Measurements from ENCODE around the gene KCNAB1.

KCNAB1 gene

GRCh38 chr3:156483961-156484787 is 363.8 kb downstream of the KCNAB1 start:
- no peak overlapping the region for H3K4me3 ChIP-seq (ENCODE audit: insufficient read depth, low read depth, low read length)
- 56 to 71% methylated on average over 3 to 6 of the region's 6 CpGs for WGBS, 2 experiments
- no peaks in the 10 kb centered on the region for H3K9me3 ChIP-seq (ENCODE audit: control insufficient read depth, low read length)
- H3K36me3 ChIP-seq (ENCODE audit: control insufficient read depth, insufficient read depth, low read length): no peaks in the 10 kb centered on the region
- H3K27ac ChIP-seq (ENCODE audit: insufficient read depth, low read depth, low read length, poor library complexity, severe bottlenecking): no peak overlapping the region
- no peaks in the 10 kb centered on the region for H3K27me3 ChIP-seq (ENCODE audit: control insufficient read depth, insufficient read depth, low read length, poor library complexity, severe bottlenecking)
- no peaks in the 10 kb centered on the region for H3K4me1 ChIP-seq (ENCODE audit: control insufficient read depth, insufficient read depth, low read length)

GRCh38 chr3:156488767-156489166 is 368.4 kb downstream of the KCNAB1 start:
- H3K27ac ChIP-seq (ENCODE audit: insufficient read depth, low read depth, low read length, poor library complexity, severe bottlenecking): no peak overlapping the region
- no peaks in the 10 kb centered on the region for H3K27me3 ChIP-seq (ENCODE audit: control insufficient read depth, insufficient read depth, low read length, poor library complexity, severe bottlenecking)
- no peak overlapping the region for H3K4me3 ChIP-seq (ENCODE audit: insufficient read depth, low read depth, low read length)
- H3K9me3 ChIP-seq (ENCODE audit: control insufficient read depth, low read length): no peaks in the 10 kb centered on the region
- WGBS, 2 experiments: 94 to 97% methylated on average over 3 of the region's 3 CpGs
- H3K4me1 ChIP-seq (ENCODE audit: control insufficient read depth, insufficient read depth, low read length): no peaks in the 10 kb centered on the region
- no peaks in the 10 kb centered on the region for H3K36me3 ChIP-seq (ENCODE audit: control insufficient read depth, insufficient read depth, low read length)

GRCh38 chr3:156489462-156489911 is 369.1 kb downstream of the KCNAB1 start:
- Histone ChIP-seq H3K4me1 (ENCODE audit: control insufficient read depth, insufficient read depth, low read length) (no peaks in the 10 kb centered on the region), H3K27ac (ENCODE audit: insufficient read depth, low read depth, low read length, poor library complexity, severe bottlenecking) (no peak overlapping the region), H3K27me3 (ENCODE audit: control insufficient read depth, insufficient read depth, low read length, poor library complexity, severe bottlenecking) (no peaks in the 10 kb centered on the region), H3K9me3 (ENCODE audit: control insufficient read depth, low read length) (no peaks in the 10 kb centered on the region), H3K4me3 (ENCODE audit: insufficient read depth, low read depth, low read length) (no peak overlapping the region), H3K36me3 (ENCODE audit: control insufficient read depth, insufficient read depth, low read length) (no peaks in the 10 kb centered on the region)
- 100% methylated on average over 1 of the region's 1 CpG for WGBS, 2 experiments

- H3K27me3 ChIP-seq (ENCODE audit: control insufficient read depth, insufficient read depth, low read length, poor library complexity, severe bottlenecking): no peaks in the 10 kb centered on the region
- H3K4me3 ChIP-seq (ENCODE audit: insufficient read depth, low read depth, low read length): no peak overlapping the region
- H3K36me3 ChIP-seq (ENCODE audit: control insufficient read depth, insufficient read depth, low read length): no peaks in the 10 kb centered on the region
- H3K9me3 ChIP-seq (ENCODE audit: control insufficient read depth, low read length): no peaks in the 10 kb centered on the region
- 90 to 92% methylated on average over 2 of the region's 3 CpGs for WGBS, 2 experiments
- no peaks in the 10 kb centered on the region for H3K4me1 ChIP-seq (ENCODE audit: control insufficient read depth, insufficient read depth, low read length)
- H3K27ac ChIP-seq (ENCODE audit: insufficient read depth, low read depth, low read length, poor library complexity, severe bottlenecking): no peak overlapping the region
Observed at GRCh38 chr3:156491192-156491591, 370.8 kb downstream of the KCNAB1 start.

GRCh38 chr3:156492801-156493261 is 372.5 kb downstream of the KCNAB1 start:
- 95 to 97% methylated on average over 3 of the region's 3 CpGs for WGBS, 2 experiments
- Histone ChIP-seq H3K9me3 (ENCODE audit: control insufficient read depth, low read length) (no peaks in the 10 kb centered on the region), H3K27ac (ENCODE audit: insufficient read depth, low read depth, low read length, poor library complexity, severe bottlenecking) (no peak overlapping the region), H3K27me3 (ENCODE audit: control insufficient read depth, insufficient read depth, low read length, poor library complexity, severe bottlenecking) (no peaks in the 10 kb centered on the region), H3K4me3 (ENCODE audit: insufficient read depth, low read depth, low read length) (no peak overlapping the region), H3K36me3 (ENCODE audit: control insufficient read depth, insufficient read depth, low read length) (no peaks in the 10 kb centered on the region), H3K4me1 (ENCODE audit: control insufficient read depth, insufficient read depth, low read length) (no peaks in the 10 kb centered on the region)

GRCh38 chr3:156493887-156494286 is 373.5 kb downstream of the KCNAB1 start:
- Histone ChIP-seq H3K4me1 (ENCODE audit: control insufficient read depth, insufficient read depth, low read length) (no peaks in the 10 kb centered on the region), H3K36me3 (ENCODE audit: control insufficient read depth, insufficient read depth, low read length) (no peaks in the 10 kb centered on the region), H3K27me3 (ENCODE audit: control insufficient read depth, insufficient read depth, low read length, poor library complexity, severe bottlenecking) (no peaks in the 10 kb centered on the region), H3K27ac (ENCODE audit: insufficient read depth, low read depth, low read length, poor library complexity, severe bottlenecking) (no peak overlapping the region), H3K4me3 (ENCODE audit: insufficient read depth, low read depth, low read length) (no peak overlapping the region), H3K9me3 (ENCODE audit: control insufficient read depth, low read length) (no peaks in the 10 kb centered on the region)
- WGBS, 2 experiments: 93 to 97% methylated on average over 3 of the region's 3 CpGs

- Histone ChIP-seq H3K4me1 (ENCODE audit: control insufficient read depth, insufficient read depth, low read length) (no peaks in the 10 kb centered on the region), H3K4me3 (ENCODE audit: insufficient read depth, low read depth, low read length) (no peak overlapping the region), H3K36me3 (ENCODE audit: control insufficient read depth, insufficient read depth, low read length) (no peaks in the 10 kb centered on the region), H3K27ac (ENCODE audit: insufficient read depth, low read depth, low read length, poor library complexity, severe bottlenecking) (no peak overlapping the region), H3K9me3 (ENCODE audit: control insufficient read depth, low read length) (no peaks in the 10 kb centered on the region), H3K27me3 (ENCODE audit: control insufficient read depth, insufficient read depth, low read length, poor library complexity, severe bottlenecking) (no peaks in the 10 kb centered on the region)
- 80 to 83% methylated on average over 1 of the region's 1 CpG for WGBS, 2 experiments
Observed at GRCh38 chr3:156495816-156496215, 375.4 kb downstream of the KCNAB1 start.

GRCh38 chr3:156497326-156497725 is 376.9 kb downstream of the KCNAB1 start:
- no peaks in the 10 kb centered on the region for H3K4me1 ChIP-seq (ENCODE audit: control insufficient read depth, insufficient read depth, low read length)
- WGBS, 2 experiments: 80% methylated on average over 1 of the region's 1 CpG; no CpG with 5 or more reads in 1 of the 2 experiments
- no peaks in the 10 kb centered on the region for H3K36me3 ChIP-seq (ENCODE audit: control insufficient read depth, insufficient read depth, low read length)
- no peaks in the 10 kb centered on the region for H3K27me3 ChIP-seq (ENCODE audit: control insufficient read depth, insufficient read depth, low read length, poor library complexity, severe bottlenecking)
- no peaks in the 10 kb centered on the region for H3K9me3 ChIP-seq (ENCODE audit: control insufficient read depth, low read length)
- H3K4me3 ChIP-seq (ENCODE audit: insufficient read depth, low read depth, low read length): no peak overlapping the region
- H3K27ac ChIP-seq (ENCODE audit: insufficient read depth, low read depth, low read length, poor library complexity, severe bottlenecking): no peak overlapping the region

GRCh38 chr3:156498307-156498706 is 377.9 kb downstream of the KCNAB1 start:
- no peaks in the 10 kb centered on the region for H3K4me1 ChIP-seq (ENCODE audit: control insufficient read depth, insufficient read depth, low read length)
- H3K9me3 ChIP-seq (ENCODE audit: control insufficient read depth, low read length): no peaks in the 10 kb centered on the region
- H3K4me3 ChIP-seq (ENCODE audit: insufficient read depth, low read depth, low read length): no peak overlapping the region
- 91 to 95% methylated on average over 5 of the region's 5 CpGs for WGBS, 2 experiments
- no peaks in the 10 kb centered on the region for H3K36me3 ChIP-seq (ENCODE audit: control insufficient read depth, insufficient read depth, low read length)
- H3K27ac ChIP-seq (ENCODE audit: insufficient read depth, low read depth, low read length, poor library complexity, severe bottlenecking): no peak overlapping the region
- no peaks in the 10 kb centered on the region for H3K27me3 ChIP-seq (ENCODE audit: control insufficient read depth, insufficient read depth, low read length, poor library complexity, severe bottlenecking)

GRCh38 chr3:156507285-156507684 is 386.9 kb downstream of the KCNAB1 start:
- no peaks in the 10 kb centered on the region for H3K9me3 ChIP-seq (ENCODE audit: control insufficient read depth, low read length)
- H3K4me3 ChIP-seq (ENCODE audit: insufficient read depth, low read depth, low read length): no peak overlapping the region
- no peak overlapping the region for H3K27ac ChIP-seq (ENCODE audit: insufficient read depth, low read depth, low read length, poor library complexity, severe bottlenecking)
- H3K4me1 ChIP-seq (ENCODE audit: control insufficient read depth, insufficient read depth, low read length): no peaks in the 10 kb centered on the region
- no peaks in the 10 kb centered on the region for H3K27me3 ChIP-seq (ENCODE audit: control insufficient read depth, insufficient read depth, low read length, poor library complexity, severe bottlenecking)
- no peaks in the 10 kb centered on the region for H3K36me3 ChIP-seq (ENCODE audit: control insufficient read depth, insufficient read depth, low read length)

Data from ectodermal cell (in vitro differentiated cells).